ENCODE results near the gene OGFOD3.

Gene OGFOD3

DNA sequence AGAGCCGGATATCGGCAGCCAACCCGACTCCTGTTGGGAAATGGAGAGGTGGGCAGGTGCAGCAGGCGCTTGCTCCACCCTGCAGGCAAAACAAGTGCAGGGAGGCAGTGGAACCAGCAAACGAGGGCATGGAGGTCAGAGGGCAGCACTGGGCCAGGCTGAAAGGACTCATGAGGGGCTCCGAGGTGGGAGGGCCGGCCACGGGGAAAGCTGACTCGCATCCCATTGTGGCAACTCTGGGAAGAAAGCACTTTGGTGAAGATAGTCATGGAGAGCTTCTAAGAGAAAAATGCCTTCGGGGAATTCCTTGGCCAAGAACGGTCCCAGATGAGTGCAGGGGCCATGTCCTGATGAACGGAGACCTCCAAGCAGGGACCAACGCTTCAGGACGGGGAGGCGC is 27.7 kb upstream of the OGFOD3 start:
- DNase-seq = no peak

DNA sequence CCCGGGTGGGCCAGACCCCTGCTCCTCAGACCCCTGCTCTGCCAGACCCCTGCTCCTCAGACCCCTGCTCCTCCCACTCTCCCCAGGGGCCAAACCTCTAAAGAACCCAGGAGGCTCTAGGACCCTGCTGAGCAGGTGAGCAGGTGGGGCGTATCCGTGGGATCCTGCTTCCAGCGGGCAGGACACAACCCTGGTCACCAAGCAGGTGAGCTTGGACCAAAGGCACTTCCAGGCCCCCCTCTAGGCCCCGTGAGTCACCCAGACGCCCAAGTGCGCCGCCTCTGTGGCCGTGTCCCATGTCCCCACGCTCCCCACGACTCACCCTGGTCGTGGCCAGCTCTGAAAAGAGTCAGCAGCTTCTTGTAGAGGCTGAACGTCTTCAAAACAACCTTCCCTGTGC is 27.2 kb upstream of the OGFOD3 start:
- DNase-seq = no peak

DNA sequence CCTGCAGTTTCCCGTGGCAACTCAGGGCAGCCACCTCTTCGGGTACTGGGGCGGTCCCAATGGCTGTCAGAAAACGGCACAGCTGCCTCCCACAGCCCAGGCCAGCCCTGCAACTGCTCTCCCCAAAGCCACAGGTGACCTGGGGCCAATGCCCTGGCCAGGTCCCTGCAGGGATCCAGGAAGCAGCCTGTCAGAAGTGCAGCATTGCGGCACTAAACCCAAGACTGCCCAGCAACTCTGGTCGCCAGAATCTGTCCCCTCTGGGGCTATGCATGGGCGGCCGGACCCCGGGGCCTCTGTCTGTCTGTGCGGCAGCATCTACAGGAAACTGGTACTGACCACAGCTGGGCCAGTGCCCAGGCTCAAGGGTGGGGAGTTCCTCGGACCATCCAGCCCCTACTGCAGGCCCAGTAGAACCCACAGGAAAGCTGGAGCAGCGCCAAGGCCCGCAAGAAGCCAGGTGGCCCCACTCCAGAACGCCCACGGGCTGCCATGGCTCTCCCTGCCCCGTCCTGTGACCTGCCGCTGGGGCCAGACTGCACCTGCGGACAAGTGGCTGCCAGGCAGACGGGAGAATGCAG is 26.6 kb upstream of the OGFOD3 start:
- DNase-seq = no peak

- DNase-seq = no peak
These were observed 26.0 kb upstream of the OGFOD3 start for GRCh38 chr17:82444284-82444893.

DNA sequence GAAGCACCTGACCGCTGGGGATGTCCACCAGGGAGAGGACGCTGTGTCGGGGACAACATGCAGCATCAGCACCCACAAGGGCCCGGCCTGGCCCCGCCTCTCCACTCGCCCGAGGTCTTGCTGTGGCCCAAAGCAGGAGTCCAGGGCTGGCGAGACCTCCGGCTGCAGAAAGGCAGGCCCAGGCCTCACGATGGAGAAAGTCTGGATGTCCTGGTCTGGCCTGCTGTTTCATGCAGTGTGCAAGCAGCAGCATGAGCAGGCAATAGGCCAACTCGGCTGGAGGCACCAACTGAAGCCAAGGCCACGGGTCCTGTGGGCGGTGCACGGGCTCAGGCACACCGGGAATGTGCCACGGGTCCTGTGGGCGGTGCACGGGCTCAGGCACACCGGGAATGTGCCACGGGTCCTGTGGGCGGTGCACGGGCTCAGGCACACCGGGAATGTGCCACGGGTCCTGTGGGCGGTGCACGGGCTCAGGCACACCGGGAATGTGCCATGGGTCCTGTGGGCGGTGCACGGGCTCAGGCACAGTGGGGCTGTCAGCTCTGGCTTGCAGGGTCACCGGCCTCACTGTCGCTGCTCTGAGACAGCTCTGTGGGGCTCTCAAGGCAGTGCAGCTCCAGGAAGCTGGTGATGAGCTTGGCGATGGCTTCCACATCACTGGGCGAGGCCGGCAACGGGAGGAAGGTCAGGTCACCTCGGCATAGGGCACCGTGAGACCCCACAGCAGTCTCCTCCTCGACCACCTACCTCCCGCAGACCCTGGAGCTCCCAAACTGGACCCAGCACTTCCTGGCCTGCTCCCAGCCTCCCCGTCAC is 25.3 kb upstream of the OGFOD3 start:
- no peak for DNase-seq

DNA sequence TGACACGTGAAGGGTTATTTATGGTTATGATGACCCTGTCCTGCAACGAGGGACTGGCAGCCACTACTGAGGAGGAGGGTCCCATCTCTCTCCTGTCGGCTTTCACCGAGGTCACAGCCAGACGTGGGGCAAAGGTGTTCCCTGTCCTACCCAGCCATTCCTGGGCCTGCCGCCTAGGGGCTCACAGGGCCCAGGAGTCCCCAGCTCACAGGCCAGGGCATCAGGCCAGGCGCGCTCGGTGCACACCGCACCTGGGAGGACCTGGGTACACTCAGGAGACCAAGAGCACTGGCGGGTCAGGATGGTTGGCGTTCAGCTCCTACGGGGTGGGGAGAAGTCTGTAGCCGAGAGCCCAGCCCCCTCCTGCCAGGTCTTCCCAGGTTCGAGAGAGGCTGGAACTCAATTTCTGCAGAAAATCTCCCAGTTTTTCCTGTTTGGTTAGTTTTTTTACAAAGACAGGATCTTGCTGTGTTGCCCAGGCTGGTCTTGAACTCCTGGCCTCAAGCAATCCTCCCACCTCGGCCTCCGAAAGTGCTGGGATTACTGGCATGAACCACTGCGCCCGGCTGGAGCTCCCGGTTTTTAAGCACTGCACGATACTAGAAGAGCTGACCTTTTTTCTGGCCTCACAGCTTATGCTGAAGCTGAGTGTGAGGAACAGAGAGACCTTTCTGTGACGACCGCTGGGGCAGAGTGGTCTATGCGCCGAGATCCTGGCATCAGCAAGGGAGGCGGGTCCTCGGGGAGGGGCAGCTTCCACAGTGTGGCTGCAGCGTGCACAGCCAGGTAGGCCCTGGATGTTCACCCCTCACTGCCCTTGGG is 24.5 kb upstream of the OGFOD3 start:
- no peak for DNase-seq

DNA sequence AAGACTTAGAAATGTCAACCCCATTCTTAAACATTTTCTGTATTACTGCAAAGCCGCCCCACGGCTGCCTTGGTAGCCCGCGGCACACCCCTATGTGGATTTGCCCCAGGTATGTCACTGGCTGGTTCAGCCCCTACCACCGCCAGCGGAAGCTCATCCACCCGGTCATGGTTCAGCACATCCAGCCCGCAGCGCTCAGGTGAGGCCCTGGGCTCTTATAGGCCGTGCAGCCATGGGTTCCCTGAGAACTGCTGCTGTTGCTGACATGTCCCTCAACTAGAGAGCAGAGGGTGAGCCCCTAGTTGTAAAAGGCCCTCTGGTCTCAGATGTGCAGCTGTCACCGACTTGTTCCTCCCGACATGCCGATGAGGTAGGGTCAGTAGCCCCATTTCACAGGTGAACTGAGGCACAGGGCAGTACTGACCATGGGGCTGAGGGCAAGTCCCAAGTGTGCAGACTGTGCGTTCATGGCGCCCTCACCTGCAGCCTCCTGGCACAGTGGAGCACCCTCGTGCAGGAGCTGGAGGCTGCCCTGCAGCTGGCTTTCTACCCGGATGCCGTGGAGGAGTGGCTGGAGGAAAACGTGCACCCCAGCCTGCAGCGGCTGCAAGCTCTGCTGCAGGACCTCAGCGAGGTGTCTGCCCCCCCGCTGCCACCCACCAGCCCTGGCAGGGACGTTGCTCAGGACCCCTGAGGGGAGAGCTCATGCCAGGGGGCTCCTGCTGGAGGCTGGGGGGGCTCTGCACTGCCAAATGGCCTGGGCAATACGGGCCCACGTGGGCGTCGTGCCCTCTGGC is 23.5 kb upstream of the OGFOD3 start:
- DNase-seq = no peak

GRCh38 chr17:82440991-82441627 is 22.7 kb upstream of the OGFOD3 start:
- DNase-seq = peak; percentile 77

GRCh38 chr17:82440469-82440981 is 22.1 kb upstream of the OGFOD3 start:
- no peak for DNase-seq

DNA sequence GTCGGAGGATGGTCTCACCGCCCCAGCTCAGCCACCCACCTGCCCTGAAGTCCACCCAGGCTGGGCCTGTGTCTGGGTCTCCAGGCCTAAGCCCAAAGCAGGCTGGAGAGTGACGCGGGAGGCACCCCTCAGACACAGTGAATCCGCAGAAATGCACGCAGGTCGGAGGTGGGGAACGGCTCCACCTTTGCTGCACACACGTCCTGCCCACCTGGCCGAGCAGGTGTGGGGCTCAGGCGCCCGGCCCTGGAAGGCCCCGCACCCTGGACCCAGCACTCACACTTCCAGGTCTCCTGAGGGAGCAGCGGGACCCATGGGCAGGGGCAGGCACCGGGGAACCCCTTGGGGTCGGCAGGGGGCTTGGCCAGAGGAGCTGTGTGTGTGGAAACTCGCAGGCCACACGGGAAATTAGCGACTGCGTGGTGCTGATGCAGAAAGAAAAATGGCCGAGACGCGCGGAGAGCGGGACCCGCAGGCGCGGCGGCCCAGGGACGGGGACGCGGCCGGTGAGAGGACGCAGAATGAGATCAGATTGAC is 21.5 kb upstream of the OGFOD3 start:
- no peak for DNase-seq

- no peak for DNase-seq
These were observed 20.9 kb upstream of the OGFOD3 start for GRCh38 chr17:82439194-82439828.

GRCh38 chr17:82438401-82439193 is 20.2 kb upstream of the OGFOD3 start:
- no peak for DNase-seq

DNA sequence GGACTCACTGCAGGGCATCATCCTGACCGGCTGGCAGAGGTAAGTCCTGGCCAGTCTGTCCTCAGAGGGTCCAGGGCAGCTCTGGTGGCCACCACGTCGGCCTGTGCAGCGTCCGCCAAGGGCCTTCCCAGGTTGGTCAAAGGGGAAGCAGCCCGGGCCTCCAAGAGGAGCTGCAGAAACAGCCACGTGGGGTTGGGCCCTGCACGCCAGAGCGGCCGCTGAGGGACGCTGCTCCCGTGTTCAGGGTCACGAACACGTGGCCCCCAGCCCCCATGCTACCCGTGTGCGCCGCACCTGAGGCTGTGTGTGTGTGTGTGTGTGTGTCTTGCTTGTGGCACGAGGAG is 18.9 kb upstream of the OGFOD3 start:
- no peak for DNase-seq

GRCh38 chr17:82436601-82437324 is 18.4 kb upstream of the OGFOD3 start:
- no peak for DNase-seq

DNA sequence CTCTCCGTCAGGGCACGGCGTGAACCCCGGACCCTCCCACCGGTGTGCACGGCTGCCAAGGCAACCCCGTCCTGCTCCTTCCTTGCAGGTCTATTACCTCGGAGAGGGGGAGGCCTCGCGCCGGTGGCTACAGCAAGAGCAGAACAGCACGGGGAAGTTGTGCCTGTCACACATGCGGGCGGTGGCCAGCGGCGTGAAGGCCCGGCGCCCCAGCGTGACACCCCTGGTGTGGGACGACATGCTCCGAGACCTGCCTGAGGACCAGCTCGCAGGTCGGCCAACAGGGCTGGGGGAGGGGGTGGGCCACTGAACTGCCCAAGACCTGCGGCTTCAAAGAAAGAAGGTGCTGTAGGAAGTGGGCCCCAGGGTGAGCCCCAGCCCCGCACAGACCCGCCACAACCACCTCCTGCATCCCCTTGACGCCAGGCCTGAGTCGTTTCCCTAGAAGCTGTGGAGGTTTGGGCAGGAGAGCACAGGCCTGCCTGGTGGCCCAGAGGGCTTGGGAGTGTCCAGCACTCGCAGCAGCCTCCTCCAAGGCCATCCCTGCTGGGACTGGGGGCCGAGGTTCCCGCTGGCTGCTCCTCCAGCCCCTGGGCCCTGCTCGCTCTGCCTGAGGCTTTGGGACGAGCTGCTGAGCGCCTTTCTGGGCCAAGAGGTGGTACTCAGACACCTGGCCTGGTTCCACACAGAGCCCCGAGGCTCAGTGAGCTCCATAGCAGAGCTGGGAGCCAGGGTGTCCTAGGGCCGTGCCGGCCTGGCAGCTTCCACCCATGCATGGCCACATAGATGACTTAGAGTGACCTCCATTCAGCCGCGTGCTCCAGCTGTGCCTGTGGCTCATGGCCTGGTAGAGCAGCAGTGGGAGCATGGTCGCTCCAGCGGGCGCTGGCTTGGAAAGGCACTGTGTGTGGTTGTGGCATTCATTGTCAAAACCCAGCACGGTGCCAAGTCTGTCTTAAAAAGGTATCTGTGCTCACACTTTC is 17.5 kb upstream of the OGFOD3 start:
- no peak for DNase-seq

DNA sequence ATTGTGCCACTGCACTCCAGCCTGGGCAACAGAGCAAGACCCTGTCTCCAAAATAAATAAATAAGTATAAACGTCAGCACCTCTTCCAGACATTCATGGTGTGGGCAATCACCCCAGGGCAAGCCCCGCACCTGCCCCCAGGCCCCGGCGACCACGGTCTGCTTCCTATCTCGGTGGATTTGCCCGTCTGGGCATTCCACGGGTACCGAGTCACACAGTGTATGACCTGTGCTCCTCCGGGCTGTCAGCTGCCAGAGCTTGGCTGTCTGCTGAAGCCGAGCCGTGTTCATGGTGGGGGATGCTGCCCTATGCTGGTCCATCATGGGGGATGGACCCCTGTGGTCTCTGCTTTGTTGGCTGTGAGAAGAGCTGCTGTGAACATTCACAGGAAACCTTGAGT is 16.7 kb upstream of the OGFOD3 start:
- DNase-seq = no peak

DNA sequence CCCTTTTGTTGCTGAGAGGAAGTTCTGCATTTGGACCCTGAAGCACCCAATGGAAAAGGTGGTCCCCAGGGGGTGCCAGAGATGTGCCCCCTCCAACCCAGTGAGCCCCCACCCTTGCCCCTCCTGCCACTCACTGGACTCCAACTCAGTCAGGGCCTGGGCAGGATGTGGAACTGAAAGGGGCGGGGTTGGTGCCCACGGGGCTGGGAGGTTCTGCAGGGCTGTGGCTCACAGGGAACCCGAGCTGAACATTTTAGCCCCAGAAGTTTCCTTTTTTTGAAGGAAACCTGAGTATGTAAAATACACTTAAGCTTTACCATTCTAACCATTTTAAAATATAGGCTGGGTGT is 15.8 kb upstream of the OGFOD3 start:
- no peak for DNase-seq

- DNase-seq = no peak
These were observed 15.3 kb upstream of the OGFOD3 start for GRCh38 chr17:82433560-82434215.
